AG09319 (cell line): ENCODE results near the gene MCC.

ENCODE experiments used
- DNase-seq: peaks from one replicate; pipeline ENCODE4 v3.0.0-alpha.2; 2010; ENCODE audit warnings: low read depth; ENCODE audit errors: extremely low read depth
- TF ChIP-seq, protein P1 (sequence below): IDR thresholded peaks from 2 replicates; pipeline ENCODE4 v1.5.1; 2011; ENCODE audit warnings: low read depth, mild to moderate bottlenecking, inconsistent platforms, low read length, moderate library complexity

MCC gene

GRCh38 chr5:113447498-113448050 is 40.7 kb downstream of the MCC start:
- DNase-seq = no peak
- TF ChIP-seq, protein P1, sequence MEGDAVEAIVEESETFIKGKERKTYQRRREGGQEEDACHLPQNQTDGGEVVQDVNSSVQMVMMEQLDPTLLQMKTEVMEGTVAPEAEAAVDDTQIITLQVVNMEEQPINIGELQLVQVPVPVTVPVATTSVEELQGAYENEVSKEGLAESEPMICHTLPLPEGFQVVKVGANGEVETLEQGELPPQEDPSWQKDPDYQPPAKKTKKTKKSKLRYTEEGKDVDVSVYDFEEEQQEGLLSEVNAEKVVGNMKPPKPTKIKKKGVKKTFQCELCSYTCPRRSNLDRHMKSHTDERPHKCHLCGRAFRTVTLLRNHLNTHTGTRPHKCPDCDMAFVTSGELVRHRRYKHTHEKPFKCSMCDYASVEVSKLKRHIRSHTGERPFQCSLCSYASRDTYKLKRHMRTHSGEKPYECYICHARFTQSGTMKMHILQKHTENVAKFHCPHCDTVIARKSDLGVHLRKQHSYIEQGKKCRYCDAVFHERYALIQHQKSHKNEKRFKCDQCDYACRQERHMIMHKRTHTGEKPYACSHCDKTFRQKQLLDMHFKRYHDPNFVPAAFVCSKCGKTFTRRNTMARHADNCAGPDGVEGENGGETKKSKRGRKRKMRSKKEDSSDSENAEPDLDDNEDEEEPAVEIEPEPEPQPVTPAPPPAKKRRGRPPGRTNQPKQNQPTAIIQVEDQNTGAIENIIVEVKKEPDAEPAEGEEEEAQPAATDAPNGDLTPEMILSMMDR = no peak

DNA sequence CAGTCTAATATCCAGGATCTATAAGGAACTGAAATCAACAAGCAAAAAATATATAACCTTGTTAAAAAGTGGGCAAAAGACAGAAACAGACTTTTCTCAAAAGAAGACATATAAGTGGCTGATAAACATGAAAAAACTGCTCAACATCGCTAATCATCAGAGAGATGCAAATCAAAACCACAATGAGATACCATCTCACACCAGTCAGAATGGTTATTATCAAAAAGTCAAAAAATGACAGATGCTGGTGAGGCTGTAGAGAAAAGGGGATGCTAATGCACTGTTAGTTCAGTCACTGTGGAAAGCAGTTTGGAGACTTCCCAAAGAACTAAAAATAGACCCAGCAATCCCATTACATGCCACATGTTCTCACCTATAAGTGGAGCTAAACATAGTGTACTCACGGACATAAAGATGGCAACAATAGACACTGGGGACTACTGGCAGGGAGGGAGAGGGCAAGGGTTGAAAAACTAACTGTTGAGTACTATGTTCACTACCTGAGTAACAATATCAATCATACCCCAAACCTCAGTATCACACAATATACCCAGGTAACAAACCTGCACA is 41.8 kb downstream of the MCC start:
- TF ChIP-seq, protein P1 = no peak
- no peak for DNase-seq

DNA sequence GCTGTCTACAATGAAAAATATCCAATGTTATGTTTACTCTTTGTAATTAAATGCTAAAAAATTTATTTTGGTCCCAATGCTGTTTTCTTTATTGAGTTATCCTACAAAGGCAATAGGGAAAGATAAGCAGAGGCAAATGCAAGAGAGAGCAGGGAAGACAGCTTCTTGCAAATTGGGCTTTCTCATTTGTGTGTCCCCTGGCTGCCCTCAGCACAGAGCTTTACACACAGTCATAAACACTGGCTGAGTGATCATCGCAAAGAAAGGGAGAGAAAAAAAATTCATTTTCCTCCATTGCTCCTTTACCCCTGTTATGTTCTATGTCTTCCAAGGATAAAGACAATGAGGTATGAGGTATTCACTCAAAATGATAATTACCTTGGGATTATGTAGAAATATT is 51.1 kb downstream of the MCC start:
- TF ChIP-seq, protein P1 = no peak
- no peak for DNase-seq

DNA sequence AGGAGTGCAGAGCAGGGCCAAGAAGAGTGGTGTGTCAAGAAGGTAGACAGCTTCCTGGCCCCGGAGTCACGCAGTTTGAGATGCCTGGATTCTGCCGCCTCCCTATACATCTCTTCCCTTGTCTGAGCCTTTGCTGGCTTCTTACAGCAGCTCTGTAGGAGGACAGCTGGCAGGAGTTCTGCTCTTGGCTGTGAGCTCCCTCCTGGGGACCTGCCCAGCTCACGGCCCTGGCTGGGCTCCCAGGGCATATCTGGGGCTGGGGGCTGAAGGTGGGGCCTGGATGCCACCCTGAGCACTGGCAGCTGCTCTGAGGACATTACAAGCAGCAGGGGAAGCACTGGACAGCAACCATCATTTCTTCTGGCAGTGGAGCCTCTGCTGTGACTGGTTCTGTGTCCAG is 52.7 kb downstream of the MCC start:
- DNase-seq = no peak
- TF ChIP-seq, protein P1 = no peak

- TF ChIP-seq, protein P1 = no peak
- DNase-seq = no peak
These were observed 53.4 kb downstream of the MCC start, which contains the start of gene TSSK1B for GRCh38 chr5:113434889-113435288. TSS of gene TSSK1B (minus strand) at chr5:113434989. CDS start at chr5:113434839, 150 bp downstream.

DNA sequence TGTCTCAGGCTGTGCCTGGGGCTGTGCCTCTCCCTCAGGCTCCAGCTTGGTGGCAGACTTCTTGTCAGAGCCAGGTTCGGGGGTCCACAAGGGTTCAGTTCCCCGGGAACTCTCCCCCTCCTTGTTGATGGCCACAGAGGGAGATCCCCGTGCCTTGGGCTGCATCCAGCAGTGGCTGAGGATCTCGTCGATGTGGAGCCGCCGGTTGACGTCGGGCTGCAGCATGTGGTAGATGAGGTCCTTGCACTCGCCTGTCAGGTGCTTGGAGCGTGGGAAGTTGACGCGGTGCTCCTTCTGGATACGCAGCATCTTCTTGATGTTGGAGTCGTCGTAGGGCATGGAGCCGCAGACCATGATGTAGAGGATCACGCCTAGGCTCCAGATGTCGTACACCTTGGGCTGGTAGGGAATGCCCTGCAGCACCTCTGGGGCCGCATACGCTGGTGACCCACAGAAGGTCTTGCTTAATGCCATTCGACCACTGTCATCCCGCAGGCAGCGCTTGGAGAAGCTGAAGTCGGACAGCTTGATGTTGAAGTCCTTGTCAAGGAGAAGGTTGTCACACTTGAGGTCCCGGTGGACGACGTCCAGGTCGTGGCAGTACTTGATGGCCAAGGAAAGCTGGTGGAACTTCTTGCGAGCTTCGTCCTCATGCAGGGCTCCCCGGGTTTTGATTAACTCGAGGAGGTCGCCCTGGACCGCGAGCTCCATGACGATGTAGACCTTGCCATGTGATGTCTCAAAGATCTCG is 54.2 kb downstream of the MCC start:
- TF ChIP-seq, protein P1 = no peak
- no peak for DNase-seq

GRCh38 chr5:113433071-113433470 is 55.2 kb downstream of the MCC start:
- DNase-seq = no peak
- TF ChIP-seq, protein P1 = no peak
